Sigmoid colon (tissue), 7 donors: ENCODE data around the gene LILRB4. TPM values are rescaled to one million over a fixed set of nuclear protein-coding genes. Genes with fewer than 3 reads are reported as not detected.

Experiments used
- DNase-seq: peaks from one replicate; pipeline ENCODE4 v3.0.0-alpha.2; 2019
- H3K27ac ChIP-seq, 4 donors: fragments of 200-600 bp; sonication (generic); one replicate each; pipeline ENCODE4 v1.5.1; 2016 to 2019; ENCODE audit warnings: mild to moderate bottlenecking in 1 of 4
- H3K27me3 ChIP-seq, 3 donors: fragments of 200-600 bp; sonication (generic); one replicate each; pipeline ENCODE4 v1.5.1; 2019; ENCODE audit warnings: mild to moderate bottlenecking in 1 of 3
- H3K36me3 ChIP-seq, 4 donors: fragments of 200-600 bp; sonication (generic); one replicate each; pipeline ENCODE4 v1.5.1; 2016 to 2019
- H3K4me1 ChIP-seq, 4 donors: fragments of 200-600 bp; sonication (generic); one replicate each; pipeline ENCODE4 v1.5.1; 2017 to 2019
- H3K4me3 ChIP-seq, 4 donors: fragments of 200-600 bp; sonication (generic); one replicate each; pipeline ENCODE4 v1.5.1; 2017 to 2019; ENCODE audit warnings: mild to moderate bottlenecking in 2 of 4, moderate library complexity in 1 of 4
- H3K9me3 ChIP-seq, 4 donors: fragments of 200-600 bp in 3 of 4; sonication (generic) in 3 of 4; one replicate each; pipeline versions ENCODE4 v1.5.1 to v1.6.1; 2013 to 2019
- CTCF ChIP-seq, 4 experiments: fragments of 450-650 bp in 3 of 4; fragments of 200-600 bp in 1 of 4; IDR thresholded peaks; one replicate each; pipeline ENCODE4 v1.5.1; 2016 to 2019; ENCODE audit warnings: antibody characterized with exemption in 4 of 4, mild to moderate bottlenecking in 3 of 4, moderate library complexity in 2 of 4
- EP300 ChIP-seq, 4 donors: sonication (generic); formaldehyde crosslinking; IDR thresholded peaks; one replicate each; pipeline ENCODE4 v1.6.1; 2017; ENCODE audit warnings: antibody characterized with exemption in 4 of 4
- POLR2A ChIP-seq, 2 donors: fragments of 450-650 bp; IDR thresholded peaks; one replicate each; pipeline ENCODE4 v1.6.1; 2016; ENCODE audit warnings: antibody characterized with exemption in 2 of 2, mild to moderate bottlenecking in 2 of 2, moderate library complexity in 2 of 2
- POLR2AphosphoS5 ChIP-seq, 4 donors: sonication (generic); formaldehyde crosslinking; IDR thresholded peaks; one replicate each; pipeline ENCODE4 v1.6.1; 2017; ENCODE audit warnings: antibody characterized with exemption in 4 of 4
- WGBS, 2 donors: extraction: QIAGEN DNeasy Blood & Tissue Kit; methylation state at CpG; one replicate each; pipeline ENCODE4 v1.1.7; 2013; 5-methylcytosine and 5-hydroxymethylcytosine counted together
- intact Hi-C: fragments of 100-400 bp; cut with DNase I; formaldehyde crosslinking; loops from one replicate; pipeline ENCODE4 v1.15.1; 2023
- polyA plus RNA-seq, 3 donors: library from polyadenylated mRNA; stranded (reverse); fragments of 200-250 nt; gene quantifications; one replicate each; pipeline ENCODE4 v1.2.3, GENCODE V29; 2013
- total RNA-seq, 4 donors: library from RNA; depleted of rRNA; stranded (reverse); fragments of >200 nt; gene quantifications; one replicate each; pipeline ENCODE4 v1.1.0, GENCODE V29; 2016
- donor health status: healthy with polysubstance abuse.
- donor health status: Bipolar disorder and iron deficiency.
- donor health status: healthy.

LILRB4 gene
- total and polyA plus RNA-seq, 7 donors: 1.4 to 23.8 (median 5.7) TPM

- TF ChIP-seq POLR2A (IDR thresholded peaks at IDR 0.05): no peak
- TF ChIP-seq CTCF (IDR thresholded peaks at IDR 0.05): no peak
- no peak for TF ChIP-seq POLR2AphosphoS5 (IDR thresholded peaks at IDR 0.05)
- no peak for TF ChIP-seq EP300 (IDR thresholded peaks at IDR 0.05)
- Histone ChIP-seq H3K4me3 (no peak overlapping the region), H3K27me3 (peaks cover 0 to 8% (median 0%) of the 10 kb centered on the region in 3 donors)
Measured at GRCh38 chr19:54682306-54682856, 19.6 kb downstream of the LILRB4 start.

GRCh38 chr19:54684527-54684926 lies 21.7 kb downstream of the LILRB4 start:
- TF ChIP-seq CTCF (IDR thresholded peaks at IDR 0.05) (no peak), POLR2A (IDR thresholded peaks at IDR 0.05) (no peak), POLR2AphosphoS5 (IDR thresholded peaks at IDR 0.05) (no peak), EP300 (IDR thresholded peaks at IDR 0.05) (no peak)
- no peak overlapping the region for H3K27ac ChIP-seq
- intact Hi-C loops: no loop called here
- no peak overlapping the region for H3K4me3 ChIP-seq
- no peak for DNase-seq
- H3K36me3 ChIP-seq: no peaks in the 10 kb centered on the region
- 30 to 32% methylated on average over 3 of the region's 3 CpGs for WGBS, 2 donors
- H3K4me1 ChIP-seq: no peaks in the 10 kb centered on the region
- H3K9me3 ChIP-seq: no peaks in the 10 kb centered on the region
- H3K27me3 ChIP-seq: peaks cover 0 to 13% (median 0%) of the 10 kb centered on the region in 3 donors

More at GRCh38 chr19:54682306-54682856, 19.6 kb downstream of the LILRB4 start:
- no peak for DNase-seq
- WGBS, 2 donors: 56 to 58% methylated on average over 7 of the region's 7 CpGs
- H3K27ac ChIP-seq: no peak overlapping the region
- H3K4me1 ChIP-seq: no peaks in the 10 kb centered on the region
- H3K36me3 ChIP-seq: no peaks in the 10 kb centered on the region
- no peaks in the 10 kb centered on the region for H3K9me3 ChIP-seq
- intact Hi-C loops: no loop called here

- intact Hi-C loops: no loop called here
- H3K9me3 ChIP-seq: no peaks in the 10 kb centered on the region
- WGBS, 2 donors: 70 to 74% methylated on average over 9 of the region's 9 CpGs
- no peak for DNase-seq
- H3K4me1 ChIP-seq: no peaks in the 10 kb centered on the region
- peaks cover 0 to 32% (median 0%) of the 10 kb centered on the region in 3 donors for H3K27me3 ChIP-seq
- H3K36me3 ChIP-seq: no peaks in the 10 kb centered on the region
- H3K27ac ChIP-seq: no peak overlapping the region
- H3K4me3 ChIP-seq: no peak overlapping the region
- TF ChIP-seq POLR2AphosphoS5 (IDR thresholded peaks at IDR 0.05) (no peak), EP300 (IDR thresholded peaks at IDR 0.05) (no peak), POLR2A (IDR thresholded peaks at IDR 0.05) (no peak), CTCF (IDR thresholded peaks at IDR 0.05) (no peak)
Measured at GRCh38 chr19:54691582-54692297, 29.0 kb downstream of the LILRB4 start.

GRCh38 chr19:54692298-54692615 lies 29.5 kb downstream of the LILRB4 start:
- Histone ChIP-seq H3K27me3 (peaks cover 0 to 30% (median 0%) of the 10 kb centered on the region in 3 donors), H3K4me3 (no peak overlapping the region), H3K9me3 (no peaks in the 10 kb centered on the region), H3K36me3 (no peaks in the 10 kb centered on the region), H3K4me1 (no peaks in the 10 kb centered on the region), H3K27ac (no peak overlapping the region)
- intact Hi-C loops: no loop called here
- WGBS, 2 donors: 64 to 69% methylated on average over 4 of the region's 4 CpGs
- DNase-seq: no peak
- no peak for TF ChIP-seq CTCF (IDR thresholded peaks at IDR 0.05)
- TF ChIP-seq POLR2AphosphoS5 (IDR thresholded peaks at IDR 0.05): no peak
- no peak for TF ChIP-seq EP300 (IDR thresholded peaks at IDR 0.05)
- TF ChIP-seq POLR2A (IDR thresholded peaks at IDR 0.05): no peak
